Lung (tissue), 12 donors: ENCODE measurements around the gene TNIP2. TPM values are rescaled to one million over a fixed set of nuclear protein-coding genes. Genes with fewer than 3 reads are reported as not detected.

Source experiments
- ATAC-seq: fragments of 200-7000 bp; cut with Tn5 transposase; one replicate; pipeline ENCODE4 v1.9.1; 2020; ENCODE audit warnings: moderate number of reproducible peaks; ENCODE audit not compliant: insufficient read depth, low FRiP score
- DNase-seq, 3 donors: peaks; one replicate each; pipeline ENCODE4 v3.0.0-alpha.2; 2013 to 2017
- H3K27ac ChIP-seq, 2 donors: one replicate each; pipeline ENCODE4 v1.5.1; 2013; ENCODE audit warnings: mild to moderate bottlenecking in 2 of 2, moderate library complexity in 2 of 2, control low read depth in 1 of 2, inconsistent platforms in 1 of 2, low read depth in 1 of 2, low read length in 1 of 2
- H3K27me3 ChIP-seq, 3 donors: one replicate each; pipeline ENCODE4 v1.5.1; 2013; ENCODE audit warnings: low read length in 2 of 3; ENCODE audit not compliant: control insufficient read depth in 3 of 3, insufficient read depth in 3 of 3
- H3K36me3 ChIP-seq, 4 donors: one replicate each; pipeline ENCODE4 v1.5.1; 2013; ENCODE audit warnings: low read length in 4 of 4, mild to moderate bottlenecking in 1 of 4, moderate library complexity in 1 of 4; ENCODE audit not compliant: control insufficient read depth in 4 of 4, insufficient read depth in 4 of 4
- H3K4me1 ChIP-seq, 5 donors: one replicate each; pipeline ENCODE4 v1.5.1; 2013; ENCODE audit warnings: low read length in 5 of 5, mild to moderate bottlenecking in 2 of 5, moderate library complexity in 1 of 5; ENCODE audit not compliant: control insufficient read depth in 5 of 5, insufficient read depth in 5 of 5
- H3K4me3 ChIP-seq: one replicate; pipeline ENCODE4 v1.5.1; 2013; ENCODE audit warnings: mild to moderate bottlenecking, control low read depth, moderate library complexity
- H3K9ac ChIP-seq, 2 donors: one replicate each; pipeline ENCODE4 v1.5.1; 2013; ENCODE audit warnings: low read length in 2 of 2, control low read depth in 1 of 2; ENCODE audit not compliant: insufficient read depth in 1 of 2
- H3K9me3 ChIP-seq, 4 donors: one replicate each; pipeline ENCODE4 v1.5.1; 2013; ENCODE audit warnings: low read length in 3 of 4, mild to moderate bottlenecking in 1 of 4, moderate library complexity in 1 of 4; ENCODE audit not compliant: control insufficient read depth in 4 of 4, insufficient read depth in 3 of 4
- WGBS, 2 donors: extraction: QIAGEN DNeasy Blood & Tissue Kit; methylation state at CpG; one replicate each; pipeline ENCODE4 v1.1.7; 2013; 5-methylcytosine and 5-hydroxymethylcytosine counted together
- polyA plus RNA-seq, 2 donors: library from polyadenylated mRNA; stranded (reverse); fragments of 200-250 nt; gene quantifications; one replicate each; pipeline ENCODE4 v1.2.1, GENCODE V29; 2013
- total RNA-seq, 2 donors: library from RNA; depleted of rRNA in 1 of 2; stranded (reverse); fragments of >200 nt in 1 of 2; gene quantifications; one replicate each; pipeline ENCODE4 v1.2.1, GENCODE V29; 2014 to 2021
- TF ChIP-seq, protein P1 (sequence below): IDR thresholded peaks from 2 replicates; pipeline ENCODE4 v1.5.1; 2012; ENCODE audit warnings: mild to moderate bottlenecking; ENCODE audit errors: control extremely low read depth, extremely low read depth
- donor health status: control.
- donor health status: control.
- donor health status: Bipolar disorder and iron deficiency.
- donor health status: healthy.
- donor health status: DM: yes; HTN: yes; CAD: no.

Gene TNIP2
- total and polyA plus RNA-seq, 4 donors = 30.6 to 82.8 (median 43.8) TPM

DNA sequence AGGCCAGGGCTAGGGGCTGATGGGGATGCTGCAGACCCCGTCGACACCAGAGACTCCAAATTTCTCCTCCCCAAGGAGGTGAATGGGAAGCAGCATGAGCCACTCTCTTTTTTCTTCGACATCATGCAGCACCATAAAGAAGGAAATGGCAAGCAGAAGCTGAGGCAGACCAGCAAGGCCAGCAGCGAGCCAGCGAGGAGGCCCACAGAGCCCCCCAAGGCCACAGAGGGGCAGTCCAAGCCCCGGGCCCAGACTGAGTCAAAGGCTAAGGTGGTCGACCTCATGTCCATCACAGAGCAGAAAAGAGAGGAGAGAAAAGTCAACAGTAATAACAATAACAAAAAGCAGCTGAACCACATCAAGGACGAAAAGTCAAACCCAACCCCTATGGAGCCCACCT lies 56.1 kb downstream of the TNIP2 start:
- Histone ChIP-seq H3K4me1 (no peaks in the 10 kb centered on the region), H3K27me3 (no peaks in the 10 kb centered on the region), H3K4me3 (no peak overlapping the region), H3K36me3 (peaks cover 35 to 62% (median 46%) of the 10 kb centered on the region in 4 donors), H3K9me3 (no peaks in the 10 kb centered on the region), H3K9ac (no peak overlapping the region), H3K27ac (no peak overlapping the region)
- DNase-seq (no peak), ATAC-seq (no peak)
- TF ChIP-seq, protein P1, sequence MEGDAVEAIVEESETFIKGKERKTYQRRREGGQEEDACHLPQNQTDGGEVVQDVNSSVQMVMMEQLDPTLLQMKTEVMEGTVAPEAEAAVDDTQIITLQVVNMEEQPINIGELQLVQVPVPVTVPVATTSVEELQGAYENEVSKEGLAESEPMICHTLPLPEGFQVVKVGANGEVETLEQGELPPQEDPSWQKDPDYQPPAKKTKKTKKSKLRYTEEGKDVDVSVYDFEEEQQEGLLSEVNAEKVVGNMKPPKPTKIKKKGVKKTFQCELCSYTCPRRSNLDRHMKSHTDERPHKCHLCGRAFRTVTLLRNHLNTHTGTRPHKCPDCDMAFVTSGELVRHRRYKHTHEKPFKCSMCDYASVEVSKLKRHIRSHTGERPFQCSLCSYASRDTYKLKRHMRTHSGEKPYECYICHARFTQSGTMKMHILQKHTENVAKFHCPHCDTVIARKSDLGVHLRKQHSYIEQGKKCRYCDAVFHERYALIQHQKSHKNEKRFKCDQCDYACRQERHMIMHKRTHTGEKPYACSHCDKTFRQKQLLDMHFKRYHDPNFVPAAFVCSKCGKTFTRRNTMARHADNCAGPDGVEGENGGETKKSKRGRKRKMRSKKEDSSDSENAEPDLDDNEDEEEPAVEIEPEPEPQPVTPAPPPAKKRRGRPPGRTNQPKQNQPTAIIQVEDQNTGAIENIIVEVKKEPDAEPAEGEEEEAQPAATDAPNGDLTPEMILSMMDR = no peak
- WGBS, 2 donors = 95 to 97% methylated on average over 8 of the region's 8 CpGs

DNA sequence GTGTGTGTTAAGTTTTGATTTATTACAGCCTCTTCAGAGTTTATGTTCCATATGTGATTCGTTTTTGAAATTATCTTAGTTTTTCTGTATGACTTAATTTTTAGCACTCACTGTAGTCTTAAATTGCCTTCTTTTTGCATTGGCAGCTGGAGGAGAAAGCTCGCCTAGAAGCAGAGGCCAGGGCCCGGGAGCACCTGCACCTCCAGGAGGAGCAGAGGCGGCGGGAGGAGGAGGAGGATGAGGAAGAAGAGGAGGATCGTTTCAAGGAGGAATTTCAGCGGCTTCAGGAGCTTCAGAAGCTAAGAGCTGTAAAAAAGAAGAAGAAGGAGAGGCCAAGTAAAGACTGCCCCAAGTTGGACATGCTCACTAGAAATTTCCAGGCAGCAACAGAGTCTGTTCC lies 56.6 kb downstream of the TNIP2 start:
- ATAC-seq (no peak), DNase-seq (no peak)
- no peak overlapping the region for H3K27ac ChIP-seq
- no peak overlapping the region for H3K4me3 ChIP-seq
- no peaks in the 10 kb centered on the region for H3K4me1 ChIP-seq
- H3K27me3 ChIP-seq = no peaks in the 10 kb centered on the region
- WGBS, 2 donors = 87 to 92% methylated on average over 7 of the region's 7 CpGs
- TF ChIP-seq, protein P1 = no peak
- peaks cover 32 to 66% (median 51%) of the 10 kb centered on the region in 4 donors for H3K36me3 ChIP-seq
- no peaks in the 10 kb centered on the region for H3K9me3 ChIP-seq
- H3K9ac ChIP-seq = no peak overlapping the region

DNA sequence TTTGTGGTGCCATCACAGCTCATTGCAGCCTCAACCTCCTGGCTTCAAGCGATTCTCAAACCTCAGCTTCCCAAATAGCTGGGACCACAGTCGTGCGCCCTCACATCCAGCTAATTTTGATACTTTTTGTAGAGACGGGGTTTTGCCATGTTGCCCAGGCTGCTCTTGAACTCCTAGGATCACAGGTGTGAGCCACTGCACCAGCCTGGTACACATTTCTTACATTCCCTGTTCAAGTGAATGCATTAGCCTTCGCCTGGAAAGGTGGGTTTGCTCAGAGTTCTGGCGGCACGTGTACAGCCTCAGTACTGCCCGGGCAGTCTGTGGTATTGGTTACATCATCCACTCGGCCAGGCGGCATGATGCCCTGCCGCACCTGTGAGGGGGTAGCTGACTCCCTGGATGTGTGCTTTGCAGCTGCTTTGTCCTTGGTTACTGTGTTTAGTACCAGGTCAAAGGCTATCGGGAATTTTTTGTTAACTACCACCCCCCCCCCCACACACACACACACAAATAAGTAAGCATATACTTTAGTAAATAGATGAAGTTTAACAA lies 57.1 kb downstream of the TNIP2 start:
- TF ChIP-seq, protein P1 = no peak
- no peaks in the 10 kb centered on the region for H3K4me1 ChIP-seq
- no peak overlapping the region for H3K4me3 ChIP-seq
- WGBS, 2 donors = 92 to 93% methylated on average over 12 of the region's 12 CpGs
- no peak overlapping the region for H3K27ac ChIP-seq
- no peaks in the 10 kb centered on the region for H3K9me3 ChIP-seq
- no peaks in the 10 kb centered on the region for H3K27me3 ChIP-seq
- ATAC-seq (no peak), DNase-seq (no peak)
- peaks cover 31 to 63% (median 52%) of the 10 kb centered on the region in 4 donors for H3K36me3 ChIP-seq
- H3K9ac ChIP-seq = no peak overlapping the region

DNA sequence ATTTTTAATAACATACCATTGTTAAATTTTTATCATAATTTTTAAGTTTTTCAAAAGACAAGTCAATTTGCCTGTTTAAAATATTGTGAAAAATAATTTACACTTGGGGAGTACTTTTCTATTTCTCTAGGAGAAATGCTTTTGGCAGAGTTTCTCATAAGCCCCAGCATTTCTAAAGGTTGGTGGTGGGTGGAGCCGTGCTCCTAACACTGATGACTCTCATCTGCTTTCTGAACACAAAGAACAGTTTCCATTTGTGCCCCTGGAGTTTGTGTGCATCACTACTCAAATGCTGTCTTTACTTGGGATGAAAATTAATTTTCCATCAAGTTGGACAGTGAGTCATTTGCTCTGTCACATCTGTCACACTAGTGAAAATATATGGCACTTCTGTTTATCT lies 57.6 kb downstream of the TNIP2 start:
- ATAC-seq (no peak), DNase-seq (no peak)
- no peaks in the 10 kb centered on the region for H3K9me3 ChIP-seq
- H3K27ac ChIP-seq = no peak overlapping the region
- TF ChIP-seq, protein P1 = no peak
- no peak overlapping the region for H3K4me3 ChIP-seq
- peaks cover 34 to 64% (median 57%) of the 10 kb centered on the region in 4 donors for H3K36me3 ChIP-seq
- H3K9ac ChIP-seq = no peak overlapping the region
- H3K27me3 ChIP-seq = no peaks in the 10 kb centered on the region
- no peaks in the 10 kb centered on the region for H3K4me1 ChIP-seq
- 90% methylated on average over 1 of the region's 1 CpG for WGBS, 2 donors
